Measurements from ENCODE around the gene RBM20. TPM values are rescaled to one million over a fixed set of nuclear protein-coding genes. Genes with fewer than 3 reads are reported as not detected.
A peak's percentile ranks its signal among the peaks of the same experiment; 100 is the strongest.

Gene RBM20
- total and polyA plus RNA-seq, 10 of the 15 experiments (the other 5 are each of a cell fraction or from before 2014, with no cell fraction given), result 0.04 to 0.26 (median 0.15) TPM

DNA sequence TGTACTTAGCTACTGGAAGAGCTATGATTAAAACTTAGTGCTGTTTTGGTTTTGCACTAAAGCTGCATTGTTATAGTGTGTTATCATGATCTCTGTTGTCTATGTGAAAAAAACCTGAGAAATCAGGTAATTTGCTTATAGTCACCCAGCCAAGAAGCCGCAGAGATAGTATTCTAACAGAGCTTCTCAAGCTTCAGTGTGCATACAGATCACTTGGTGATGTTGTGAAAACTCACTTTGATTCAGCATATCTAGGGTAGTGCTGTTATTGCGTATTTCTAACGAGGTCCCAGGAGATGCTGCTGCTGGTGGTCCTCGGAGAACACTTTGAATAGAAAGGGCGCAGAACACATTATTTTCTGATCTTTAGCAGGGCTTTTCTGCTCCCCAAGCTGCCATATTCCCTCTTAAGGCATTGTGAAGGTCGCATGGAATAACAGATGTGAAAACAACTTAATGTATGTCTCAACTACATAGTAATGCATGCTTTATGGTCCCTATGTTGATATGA lies 159.2 kb downstream of the RBM20 start (continued):
- TF ChIP-seq CEBPZ (IDR thresholded peaks at IDR 0.05; ENCODE audit: low read depth, low read length) (no peak), SMC3 (IDR thresholded peaks at IDR 0.05; ENCODE audit: borderline replicate concordance, low read length) (no peak), RAD21 (IDR thresholded peaks at IDR 0.05; ENCODE audit: insufficient read depth, low read depth, low read length) (0 out of 2 replicates have a peak, but pooled peaks have one; percentile 15), BMI1 (IDR thresholded peaks at IDR 0.05; ENCODE audit: borderline replicate concordance) (no peak), KDM1A (IDR thresholded peaks at IDR 0.05; ENCODE audit: borderline replicate concordance) (no peak), SKIL (IDR thresholded peaks at IDR 0.05; ENCODE audit: low read depth, poor library complexity, severe bottlenecking) (no peak), CTCF (IDR thresholded peaks at IDR 0.05 in 2 of 3, conservative IDR thresholded peaks at IDR 0.05 in 1 of 3; ENCODE audit: control insufficient read depth in 2 of 3, extremely low read depth in 1 of 3, insufficient read depth in 1 of 3, low read depth in 3 of 3, low read length in 3 of 3) (no peak), SMAD1 (IDR thresholded peaks at IDR 0.05; ENCODE audit: low read depth, partially characterized antibody) (no peak), JUND (IDR thresholded peaks at IDR 0.05; ENCODE audit: low read depth, low read length) (no peak), HSF1 (IDR thresholded peaks at IDR 0.05; ENCODE audit: low read depth, low read length) (no peak), MEF2B (IDR thresholded peaks at IDR 0.05; ENCODE audit: partially characterized antibody, poor library complexity, severe bottlenecking) (peak; percentile 84), RFX5 (IDR thresholded peaks at IDR 0.05; ENCODE audit: low read depth, low read length) (no peak), ATF3 (IDR thresholded peaks at IDR 0.05; ENCODE audit: borderline replicate concordance, extremely low read depth, low read depth, low read length) (no peak), ZBED1 (IDR thresholded peaks at IDR 0.05; ENCODE audit: borderline replicate concordance) (no peak)
- TF ChIP-seq, protein P1, sequence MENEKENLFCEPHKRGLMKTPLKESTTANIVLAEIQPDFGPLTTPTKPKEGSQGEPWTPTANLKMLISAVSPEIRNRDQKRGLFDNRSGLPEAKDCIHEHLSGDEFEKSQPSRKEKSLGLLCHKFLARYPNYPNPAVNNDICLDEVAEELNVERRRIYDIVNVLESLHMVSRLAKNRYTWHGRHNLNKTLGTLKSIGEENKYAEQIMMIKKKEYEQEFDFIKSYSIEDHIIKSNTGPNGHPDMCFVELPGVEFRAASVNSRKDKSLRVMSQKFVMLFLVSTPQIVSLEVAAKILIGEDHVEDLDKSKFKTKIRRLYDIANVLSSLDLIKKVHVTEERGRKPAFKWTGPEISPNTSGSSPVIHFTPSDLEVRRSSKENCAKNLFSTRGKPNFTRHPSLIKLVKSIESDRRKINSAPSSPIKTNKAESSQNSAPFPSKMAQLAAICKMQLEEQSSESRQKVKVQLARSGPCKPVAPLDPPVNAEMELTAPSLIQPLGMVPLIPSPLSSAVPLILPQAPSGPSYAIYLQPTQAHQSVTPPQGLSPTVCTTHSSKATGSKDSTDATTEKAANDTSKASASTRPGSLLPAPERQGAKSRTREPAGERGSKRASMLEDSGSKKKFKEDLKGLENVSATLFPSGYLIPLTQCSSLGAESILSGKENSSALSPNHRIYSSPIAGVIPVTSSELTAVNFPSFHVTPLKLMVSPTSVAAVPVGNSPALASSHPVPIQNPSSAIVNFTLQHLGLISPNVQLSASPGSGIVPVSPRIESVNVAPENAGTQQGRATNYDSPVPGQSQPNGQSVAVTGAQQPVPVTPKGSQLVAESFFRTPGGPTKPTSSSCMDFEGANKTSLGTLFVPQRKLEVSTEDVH (IDR thresholded peaks at IDR 0.05; ENCODE audit: low read depth, partially characterized antibody), result no peak

Data from GM12878 (cell line).